GM19395 (cell line): Measurements from ENCODE around the gene USF3.

Experiments used
- ATAC-seq: cut with Tn5 transposase; IDR thresholded peaks from one replicate; pipeline ENCODE4 v1.9.1; 2021; ENCODE audit warnings: mild to moderate bottlenecking, moderate library complexity; ENCODE audit not compliant: unreplicated experiment

USF3 gene

GRCh38 chr3:113620091-113620490, 76.4 kb downstream of the USF3 start:
- ATAC-seq: no peak

GRCh38 chr3:113617726-113618125, 78.7 kb downstream of the USF3 start:
- ATAC-seq: no peak

- ATAC-seq: no peak
These were observed 80.5 kb downstream of the USF3 start for GRCh38 chr3:113615976-113616375.

- no peak for ATAC-seq
These were observed 82.0 kb downstream of the USF3 start for GRCh38 chr3:113614402-113614801.

- ATAC-seq: peak; percentile 27
These were observed 89.2 kb downstream of the USF3 start for GRCh38 chr3:113607219-113607596.

GRCh38 chr3:113606539-113607218, 89.8 kb downstream of the USF3 start:
- peak; percentile 99 for ATAC-seq

- no peak for ATAC-seq
These were observed 93.6 kb downstream of the USF3 start for GRCh38 chr3:113602836-113603235.

GRCh38 chr3:113602256-113602655, 94.2 kb downstream of the USF3 start:
- ATAC-seq: no peak

GRCh38 chr3:113601240-113601639, 95.2 kb downstream of the USF3 start:
- no peak for ATAC-seq

- no peak for ATAC-seq
These were observed 95.8 kb downstream of the USF3 start for GRCh38 chr3:113600418-113601182.
